Measurements from ENCODE around the gene LRRC17.

DNA sequence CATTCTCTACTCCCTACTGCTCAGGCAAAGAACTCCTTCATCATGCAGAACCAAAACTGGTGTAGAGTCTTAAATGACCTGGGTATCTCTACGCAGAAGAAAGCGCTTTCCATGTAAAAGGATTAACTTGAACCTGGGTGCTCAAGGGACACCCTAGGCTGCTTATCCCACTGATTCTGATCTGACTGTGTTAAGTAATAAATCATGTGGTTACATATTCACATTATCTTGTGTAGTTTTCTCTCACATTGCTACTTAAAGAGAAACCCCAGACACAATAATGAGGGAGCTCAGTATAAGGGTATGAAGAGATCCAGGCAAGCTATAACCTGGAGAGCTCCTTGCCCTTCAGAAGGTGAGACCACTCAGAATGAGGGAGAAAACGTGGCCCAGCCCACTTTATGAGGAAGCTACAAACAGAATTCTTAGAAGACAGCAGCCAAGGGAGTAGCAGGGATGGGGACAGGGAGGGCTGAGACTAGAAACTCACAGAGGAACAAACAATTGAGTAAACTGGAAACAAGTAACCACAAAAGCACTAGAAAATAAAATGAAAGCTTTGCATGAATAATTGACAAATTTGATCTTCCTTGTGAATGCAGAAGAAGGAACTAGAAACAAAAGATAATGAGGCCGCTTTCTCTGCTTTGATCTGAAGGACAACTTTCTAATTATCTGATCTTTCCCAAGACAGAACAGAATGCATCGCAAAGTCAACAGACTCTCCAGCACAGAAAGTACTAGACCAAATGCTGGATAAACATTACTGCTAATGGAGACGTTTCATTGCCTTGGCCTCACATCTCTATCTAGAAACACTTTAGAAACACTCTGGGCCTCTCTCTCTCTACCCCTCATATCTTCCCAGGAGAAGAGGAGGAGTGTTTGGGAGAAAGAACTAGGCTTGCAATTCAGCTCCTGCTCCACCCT is 76.1 kb downstream of the LRRC17 start:
- TF ChIP-seq, protein P1, sequence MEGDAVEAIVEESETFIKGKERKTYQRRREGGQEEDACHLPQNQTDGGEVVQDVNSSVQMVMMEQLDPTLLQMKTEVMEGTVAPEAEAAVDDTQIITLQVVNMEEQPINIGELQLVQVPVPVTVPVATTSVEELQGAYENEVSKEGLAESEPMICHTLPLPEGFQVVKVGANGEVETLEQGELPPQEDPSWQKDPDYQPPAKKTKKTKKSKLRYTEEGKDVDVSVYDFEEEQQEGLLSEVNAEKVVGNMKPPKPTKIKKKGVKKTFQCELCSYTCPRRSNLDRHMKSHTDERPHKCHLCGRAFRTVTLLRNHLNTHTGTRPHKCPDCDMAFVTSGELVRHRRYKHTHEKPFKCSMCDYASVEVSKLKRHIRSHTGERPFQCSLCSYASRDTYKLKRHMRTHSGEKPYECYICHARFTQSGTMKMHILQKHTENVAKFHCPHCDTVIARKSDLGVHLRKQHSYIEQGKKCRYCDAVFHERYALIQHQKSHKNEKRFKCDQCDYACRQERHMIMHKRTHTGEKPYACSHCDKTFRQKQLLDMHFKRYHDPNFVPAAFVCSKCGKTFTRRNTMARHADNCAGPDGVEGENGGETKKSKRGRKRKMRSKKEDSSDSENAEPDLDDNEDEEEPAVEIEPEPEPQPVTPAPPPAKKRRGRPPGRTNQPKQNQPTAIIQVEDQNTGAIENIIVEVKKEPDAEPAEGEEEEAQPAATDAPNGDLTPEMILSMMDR (IDR thresholded peaks at IDR 0.05), result no peak
- TF ChIP-seq POLR2A (IDR thresholded peaks at IDR 0.05) (no peak), EP300 (IDR thresholded peaks at IDR 0.05) (no peak)
